Activated CD8-positive, alpha-beta memory T cell treated with anti-CD3 and anti-CD28 coated beads, Interleukin-2, amount 50 U/mL, for 4 hours (primary cell): ENCODE results near the gene SEMA4D.

Source experiments
- DNase-seq: peaks from one replicate; pipeline ENCODE4 v3.0.0-alpha.2; 2020

Gene SEMA4D

DNA sequence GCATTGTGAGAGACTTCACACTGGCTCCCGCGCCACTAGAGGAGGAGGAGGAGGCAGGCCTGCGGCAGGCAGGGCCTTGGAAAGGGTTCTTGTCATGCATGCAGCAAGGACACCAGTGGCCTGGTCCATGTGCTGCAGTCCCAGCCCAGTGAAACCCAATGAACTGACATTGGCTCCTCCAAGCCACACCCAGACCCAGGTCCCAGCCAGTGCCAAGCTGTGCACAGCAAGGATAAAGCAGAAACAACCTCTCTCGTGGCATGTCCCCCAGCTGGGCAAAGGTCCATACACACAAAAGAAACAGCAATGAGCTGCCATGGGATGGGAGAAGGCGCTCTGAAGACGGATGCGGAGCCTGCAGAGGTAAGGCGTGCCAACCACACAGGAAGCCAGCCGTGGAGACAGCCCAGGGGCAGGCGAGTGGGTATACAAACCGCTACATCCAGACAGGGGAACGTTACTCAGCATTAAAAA, 89.2 kb downstream of the SEMA4D start:
- peak; percentile 70 for DNase-seq

DNA sequence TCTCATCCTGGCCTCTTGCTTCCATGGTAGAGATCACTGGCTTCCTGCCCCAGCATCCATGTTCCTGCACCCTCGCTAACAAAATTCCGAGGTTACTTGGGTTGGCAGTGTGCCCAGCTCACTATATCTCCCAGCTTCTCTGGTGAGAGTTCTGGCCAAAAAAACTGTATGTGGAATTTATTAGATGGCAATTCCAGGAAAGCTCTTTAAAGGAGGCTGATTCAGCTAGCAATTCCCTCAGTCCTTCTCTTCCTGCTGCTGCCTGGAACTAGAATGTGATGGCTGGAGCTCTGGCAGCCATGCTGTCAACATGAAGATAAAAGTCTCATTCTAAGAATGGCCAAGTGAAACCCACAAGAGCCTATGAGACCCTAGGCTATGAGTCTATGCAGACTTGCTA, 90.8 kb downstream of the SEMA4D start:
- no peak for DNase-seq

DNA sequence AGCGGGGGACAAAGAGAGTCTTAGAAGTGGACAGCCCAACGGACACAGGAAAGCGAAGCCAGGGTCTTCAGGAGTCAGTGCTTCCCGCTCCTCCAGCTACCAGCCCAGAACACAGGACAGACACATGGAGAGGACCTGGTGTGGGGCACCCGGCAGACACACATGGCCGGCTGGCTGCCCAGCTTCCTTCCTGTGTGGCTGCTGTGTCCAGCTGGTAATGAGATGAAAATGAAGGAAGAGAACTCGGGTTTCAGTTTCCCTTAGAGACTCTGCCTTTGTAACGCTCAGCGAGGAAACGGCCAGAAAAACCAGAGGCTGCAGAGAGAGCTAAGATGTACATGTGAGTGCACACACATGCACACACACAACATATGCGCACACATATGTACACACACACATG, 92.1 kb downstream of the SEMA4D start:
- DNase-seq = no peak

DNA sequence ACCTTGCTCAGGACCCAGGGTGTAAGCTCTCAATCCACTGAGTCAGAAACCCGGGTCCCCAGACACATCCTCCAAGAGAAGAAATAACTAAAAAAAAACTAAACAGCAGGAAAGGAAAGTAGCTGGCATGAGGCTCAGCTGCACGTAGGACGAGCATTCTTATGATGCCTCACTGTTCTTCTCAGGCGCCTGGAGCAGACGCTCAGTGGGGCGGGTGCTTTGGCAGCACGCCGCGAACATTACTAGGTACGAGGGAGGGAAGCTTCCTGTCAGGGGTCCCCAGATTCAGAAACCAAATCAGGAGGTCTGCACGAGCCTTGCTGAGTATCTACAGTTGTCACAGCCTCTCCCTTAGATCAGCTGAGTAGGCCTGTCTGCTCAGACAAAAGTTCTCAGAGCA, 93.8 kb downstream of the SEMA4D start:
- DNase-seq = no peak

DNA sequence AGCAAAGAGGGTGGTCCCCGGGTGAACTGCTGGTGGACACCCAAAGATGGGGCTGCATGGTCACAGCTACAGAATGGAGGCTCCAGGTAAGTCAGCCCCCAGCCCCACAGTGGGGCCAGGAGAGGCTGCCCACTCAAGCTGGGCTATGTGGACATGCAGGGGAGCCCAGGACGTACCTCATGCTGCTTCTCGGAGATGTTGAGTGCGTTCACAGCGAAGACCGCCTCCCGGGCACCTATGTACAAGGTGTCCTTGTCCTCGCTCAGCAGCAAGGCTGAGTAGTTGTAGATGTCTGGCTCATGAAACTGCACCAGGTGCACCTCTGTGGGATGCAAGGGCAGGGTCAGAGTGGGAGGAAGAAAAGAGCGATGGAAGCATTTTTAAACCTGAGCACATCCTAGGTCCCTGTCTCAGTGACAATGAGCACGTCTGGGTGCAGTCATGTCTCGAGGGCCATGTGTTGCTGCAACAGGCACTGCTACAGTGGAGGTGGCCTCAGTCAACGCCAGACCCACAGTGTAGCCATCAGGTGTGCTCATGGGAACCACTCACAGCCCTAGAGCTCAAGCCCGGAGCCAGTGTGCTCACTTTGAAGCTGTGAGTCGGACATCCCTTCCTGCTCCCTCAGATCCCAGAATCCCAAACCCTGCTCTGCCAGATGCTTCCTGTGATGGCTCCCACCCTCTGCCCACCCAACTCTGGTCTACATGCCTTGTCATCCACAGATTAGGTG, 95.1 kb downstream of the SEMA4D start:
- DNase-seq = no peak

DNA sequence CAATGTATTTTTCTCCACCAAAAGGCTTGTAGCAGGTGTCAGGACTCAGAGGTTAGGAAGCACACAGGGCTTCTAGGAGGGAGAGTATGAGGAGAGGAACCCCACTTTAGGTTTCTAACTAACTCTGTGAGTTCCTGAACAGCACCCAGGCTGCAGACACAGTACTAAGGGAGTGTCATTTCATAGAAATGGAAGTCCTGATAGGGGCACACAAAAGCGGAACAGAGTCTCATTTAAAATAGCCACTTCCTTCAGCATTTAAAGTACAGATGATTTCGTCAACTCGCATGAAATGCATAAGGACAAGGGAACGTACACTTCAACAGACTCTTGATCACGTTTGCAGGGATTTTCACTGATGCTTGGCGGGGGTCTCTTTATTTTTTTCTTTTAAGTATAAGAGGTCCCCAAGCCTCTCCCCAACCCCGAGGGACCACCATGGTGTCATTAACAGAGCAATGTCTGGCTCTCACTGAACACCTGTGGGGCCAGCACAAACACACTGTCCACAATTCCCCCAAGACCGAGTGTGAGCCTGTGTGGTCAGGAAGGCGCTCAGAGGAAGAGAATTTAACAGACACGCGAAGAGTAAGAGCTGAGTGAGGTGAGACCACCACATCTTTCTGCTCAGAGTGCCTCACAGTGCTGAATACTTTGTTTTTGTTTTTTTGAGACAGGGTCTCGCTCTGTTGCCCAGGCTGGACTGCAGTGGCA, 97.4 kb downstream of the SEMA4D start:
- no peak for DNase-seq

DNA sequence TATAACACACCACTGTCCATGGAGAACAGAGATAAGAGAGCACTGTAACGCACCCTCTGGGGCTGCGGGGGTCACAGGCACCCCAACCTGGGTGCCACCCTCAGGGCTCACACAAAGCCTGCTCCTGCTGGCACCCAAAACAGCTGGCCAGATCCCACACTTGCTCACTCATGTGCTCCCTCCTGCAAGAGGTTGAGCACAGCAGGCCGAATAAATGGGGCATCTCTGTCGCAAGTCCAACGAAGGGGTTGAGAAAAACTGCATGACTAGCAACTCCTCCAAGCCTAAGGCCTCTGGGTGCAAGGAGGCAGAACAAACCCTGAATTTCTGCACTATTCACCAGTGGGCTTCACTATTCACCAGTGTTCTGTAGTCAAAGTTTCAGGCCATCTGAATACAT, 99.3 kb downstream of the SEMA4D start:
- DNase-seq = no peak

DNA sequence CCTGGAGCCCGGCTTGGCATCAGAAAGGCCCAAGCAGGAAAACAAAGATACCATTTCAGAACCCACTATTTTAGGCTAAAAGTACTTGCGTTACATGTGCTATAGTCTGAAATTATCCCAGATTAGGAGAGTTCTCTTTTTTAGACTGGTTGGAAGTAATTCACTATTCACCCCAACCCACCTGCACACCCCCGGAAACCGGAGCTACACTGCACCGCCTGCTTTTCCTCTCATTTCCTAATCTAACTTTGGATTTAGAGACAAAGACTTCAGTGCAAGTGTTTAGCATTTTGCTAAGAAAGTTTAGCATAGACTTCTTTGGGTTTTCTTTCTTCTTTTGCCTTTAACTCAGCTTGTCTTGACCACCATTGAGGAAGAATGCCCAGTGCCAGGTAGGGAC, 100.4 kb downstream of the SEMA4D start:
- no peak for DNase-seq

DNA sequence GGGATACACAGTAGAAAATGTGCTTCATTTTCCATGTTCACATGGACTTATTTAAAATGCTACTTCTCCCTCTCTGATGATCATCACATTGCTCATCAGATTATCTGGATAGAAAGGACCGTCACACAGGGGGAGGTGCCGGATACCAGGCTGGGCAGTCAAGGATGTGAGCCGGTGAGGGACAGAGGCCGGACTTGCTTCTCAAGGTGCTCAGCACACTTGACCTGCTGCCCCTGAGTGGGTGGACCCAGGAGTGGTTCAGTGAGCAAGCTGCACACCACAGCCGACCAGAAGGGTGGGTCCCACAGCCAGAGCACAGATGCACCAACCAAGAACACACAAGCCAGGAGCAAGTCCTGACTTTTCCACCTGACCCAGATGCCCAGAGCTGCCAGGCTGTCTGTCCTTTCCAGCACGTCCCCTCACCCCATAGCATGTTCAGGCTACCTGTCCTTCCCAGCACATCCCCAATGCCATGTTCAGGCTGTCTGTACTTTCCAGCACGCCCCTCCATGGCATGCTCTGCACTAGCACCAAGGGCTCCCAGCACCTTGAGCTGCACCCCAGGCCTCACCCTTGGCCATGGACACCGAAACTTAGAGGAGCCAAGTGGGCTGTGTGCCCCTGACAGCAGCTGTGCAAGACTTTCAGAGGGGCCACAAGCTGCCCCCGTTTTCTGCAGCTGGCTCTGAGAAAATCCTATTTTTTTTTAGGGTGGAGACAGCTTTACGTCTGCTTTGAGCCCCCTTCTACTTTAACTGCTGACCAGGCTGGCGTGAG, 101.8 kb downstream of the SEMA4D start:
- DNase-seq = no peak

DNA sequence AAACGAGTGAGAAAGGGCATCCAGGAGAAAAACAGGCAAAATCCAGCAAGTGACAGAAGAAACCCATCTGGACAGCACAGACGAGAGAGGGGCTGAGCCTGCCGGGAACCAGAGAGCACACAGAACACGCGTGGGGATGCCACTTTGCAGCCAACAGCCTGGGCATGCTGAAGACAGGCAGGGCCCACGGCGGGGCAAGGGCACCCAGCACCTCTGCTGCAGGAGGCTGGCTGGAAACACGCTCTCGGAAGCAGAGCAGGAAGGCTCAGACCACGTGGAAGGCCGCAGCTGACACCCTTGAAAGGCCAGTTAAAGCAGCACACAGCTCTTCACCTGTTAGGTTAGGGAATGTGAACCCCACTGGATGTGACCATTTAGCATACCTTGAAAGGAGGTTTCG, 103.5 kb downstream of the SEMA4D start:
- no peak for DNase-seq

DNA sequence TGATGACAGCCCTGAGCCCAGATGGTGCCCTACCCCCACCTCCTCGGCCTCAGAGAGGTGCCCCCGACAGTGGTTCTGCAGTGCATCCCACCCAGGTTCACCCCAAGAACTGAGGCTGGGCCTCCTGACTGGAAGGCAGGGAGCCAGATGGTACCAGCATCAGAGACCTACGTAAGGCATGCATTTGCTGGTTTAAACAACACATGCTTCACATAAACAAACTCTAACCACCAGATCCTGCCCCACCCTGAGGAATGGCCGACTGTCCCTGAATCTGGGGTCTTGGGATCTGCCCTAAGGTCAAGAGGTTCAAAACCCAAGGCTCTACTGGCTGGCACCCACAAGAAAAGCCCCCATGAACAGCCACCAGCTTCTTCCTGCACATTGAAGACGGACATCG, 106.3 kb downstream of the SEMA4D start:
- DNase-seq = no peak

DNA sequence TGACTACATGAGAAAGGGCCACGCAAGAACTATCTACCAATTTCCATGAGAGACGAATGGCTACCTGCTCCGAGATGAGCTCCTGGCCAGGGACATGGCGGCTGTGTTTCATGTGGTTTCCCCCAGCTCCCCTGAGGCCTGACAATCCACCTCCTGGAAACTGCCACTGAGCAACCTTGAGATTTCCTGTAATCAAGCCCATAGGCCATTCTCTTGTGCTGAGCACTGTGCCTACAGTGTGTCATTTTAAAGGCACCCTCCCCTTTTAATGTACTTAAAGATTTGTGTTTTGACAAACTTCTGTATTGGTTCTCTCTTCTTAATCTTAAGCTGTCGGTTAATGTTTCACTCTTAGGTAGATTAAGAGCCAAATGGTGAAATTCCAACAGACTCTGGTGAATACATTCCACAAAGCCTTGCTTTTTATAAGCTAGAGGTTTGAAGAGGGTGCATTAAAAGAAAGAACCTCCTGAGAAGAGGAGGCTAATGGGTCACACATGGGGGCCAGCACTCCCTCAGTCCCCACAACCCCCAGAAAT, 107.3 kb downstream of the SEMA4D start:
- no peak for DNase-seq

DNA sequence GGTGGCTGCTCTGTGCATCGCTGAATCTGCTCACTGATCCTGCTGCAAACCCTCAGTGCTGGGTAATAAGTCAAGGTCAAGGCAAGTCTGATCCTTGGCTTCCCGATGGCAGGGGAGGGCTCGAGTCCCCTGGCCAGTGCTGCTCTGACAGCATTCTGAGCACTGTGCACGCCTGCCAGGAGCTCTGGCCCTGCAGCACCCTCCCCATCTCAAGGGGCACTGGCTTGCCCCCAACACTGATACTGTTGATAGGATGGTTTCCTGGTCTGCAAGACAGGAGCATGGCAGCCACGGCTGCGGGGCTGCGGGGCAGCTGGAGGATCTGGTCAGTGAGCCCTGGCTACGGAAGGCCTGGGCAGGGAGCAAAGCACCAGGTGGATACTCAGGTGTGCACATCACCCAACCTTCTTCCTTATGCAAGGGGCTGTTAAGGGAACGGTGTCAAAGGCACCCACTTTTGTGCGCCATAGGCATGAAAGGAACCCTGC, 107.8 kb downstream of the SEMA4D start:
- DNase-seq = no peak

DNA sequence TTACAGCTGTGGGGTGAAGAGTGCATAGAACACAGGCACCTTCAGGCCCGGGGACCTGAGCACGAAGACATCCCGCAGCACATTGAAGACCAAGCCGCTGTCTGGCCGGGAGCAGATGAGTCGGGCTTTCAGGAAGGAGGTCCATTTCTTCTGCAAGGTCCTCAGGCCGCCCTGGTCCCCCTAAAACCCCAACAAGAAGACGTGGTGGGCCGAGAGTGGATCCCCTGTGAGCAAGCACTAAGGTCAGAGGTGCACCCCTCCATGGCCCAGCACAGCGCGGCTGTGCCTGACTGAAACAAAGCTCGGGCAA, 109.1 kb downstream of the SEMA4D start:
- no peak for DNase-seq

DNA sequence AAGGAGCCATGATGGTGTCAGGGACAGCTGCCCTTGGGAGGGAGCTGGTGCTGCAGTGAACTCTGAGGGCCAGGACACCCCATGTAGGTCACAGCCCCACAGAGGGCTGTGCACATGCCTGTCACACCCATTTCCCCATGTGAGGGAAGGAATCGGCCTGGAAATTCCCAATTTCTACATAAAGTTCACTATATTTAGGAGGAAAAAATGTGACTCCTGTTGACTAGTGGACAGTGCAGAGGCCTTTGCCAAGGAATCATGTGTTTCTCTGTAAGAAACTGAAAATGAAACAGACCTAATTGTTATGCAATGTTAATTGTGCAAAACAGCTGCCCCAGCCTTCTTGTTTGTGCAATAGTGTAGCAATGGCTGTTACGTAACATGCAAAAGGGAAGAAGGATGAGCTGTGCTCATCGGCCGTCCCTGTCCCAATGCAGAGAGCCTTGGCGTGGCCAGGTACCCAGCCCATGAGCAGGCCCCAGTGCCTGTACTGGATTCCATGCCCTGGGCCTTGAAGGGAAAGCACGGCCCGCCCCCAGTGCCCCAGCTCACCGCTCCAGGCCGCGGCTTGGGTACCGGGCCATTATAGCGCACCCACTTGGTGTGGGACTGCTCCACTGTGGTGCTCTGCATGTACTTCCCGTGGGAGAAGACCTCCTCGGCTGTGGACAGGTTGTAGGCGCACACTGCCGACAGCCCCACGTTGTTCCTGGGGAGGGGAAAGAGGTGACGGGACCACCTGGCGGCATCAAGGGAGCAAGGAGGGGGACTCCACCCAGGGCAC, 109.6 kb downstream of the SEMA4D start:
- no peak for DNase-seq

DNA sequence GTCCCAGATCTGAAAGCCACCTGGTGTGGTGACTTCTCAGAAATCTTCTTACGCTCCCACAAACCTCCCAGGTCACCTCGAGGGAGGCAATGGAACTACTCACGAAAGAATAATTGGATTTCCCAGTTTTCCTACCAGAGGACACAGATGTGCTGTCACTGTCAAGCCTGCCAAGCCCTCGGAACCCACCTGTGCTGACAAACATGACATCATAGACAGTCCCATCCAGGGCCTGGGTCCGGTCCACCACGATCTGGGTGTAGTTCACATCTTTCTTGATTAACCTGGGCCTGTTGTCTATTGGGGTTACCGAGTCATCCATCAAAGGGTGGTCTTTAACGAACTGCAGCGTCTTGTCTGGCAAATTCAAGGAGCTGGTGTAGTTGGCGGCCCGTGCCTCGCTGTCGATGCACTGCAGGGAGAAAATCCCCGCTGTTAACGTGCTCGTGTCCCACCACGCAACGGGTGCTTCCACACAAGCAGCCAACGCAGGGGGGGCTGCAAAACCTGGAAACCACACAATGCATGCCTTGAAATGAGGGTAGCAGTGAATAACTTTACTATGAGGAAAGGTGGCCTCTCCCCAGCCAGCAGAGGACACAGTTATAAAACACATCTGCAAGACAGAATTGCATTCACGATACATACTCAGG, 110.6 kb downstream of the SEMA4D start:
- no peak for DNase-seq

DNA sequence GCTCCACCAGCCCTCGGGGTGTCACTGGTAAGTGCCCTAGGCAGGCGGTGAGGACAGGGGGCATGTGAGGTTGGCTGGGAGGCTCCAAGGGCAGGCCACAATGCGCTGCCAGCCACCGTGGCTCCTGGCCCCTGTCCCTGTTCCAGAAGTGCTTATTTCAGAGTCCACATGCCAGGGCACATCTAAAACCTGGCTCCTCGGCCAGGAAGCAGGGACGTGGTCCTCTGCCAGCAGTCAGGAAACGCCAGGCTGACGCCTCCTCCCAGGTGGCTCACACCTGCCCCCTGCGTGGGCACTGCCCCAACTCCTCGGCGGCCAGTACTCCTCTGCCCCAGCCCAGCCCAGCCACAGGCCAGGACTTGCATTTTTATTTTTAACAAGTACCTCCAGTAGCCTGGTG, 111.1 kb downstream of the SEMA4D start:
- DNase-seq = no peak

DNA sequence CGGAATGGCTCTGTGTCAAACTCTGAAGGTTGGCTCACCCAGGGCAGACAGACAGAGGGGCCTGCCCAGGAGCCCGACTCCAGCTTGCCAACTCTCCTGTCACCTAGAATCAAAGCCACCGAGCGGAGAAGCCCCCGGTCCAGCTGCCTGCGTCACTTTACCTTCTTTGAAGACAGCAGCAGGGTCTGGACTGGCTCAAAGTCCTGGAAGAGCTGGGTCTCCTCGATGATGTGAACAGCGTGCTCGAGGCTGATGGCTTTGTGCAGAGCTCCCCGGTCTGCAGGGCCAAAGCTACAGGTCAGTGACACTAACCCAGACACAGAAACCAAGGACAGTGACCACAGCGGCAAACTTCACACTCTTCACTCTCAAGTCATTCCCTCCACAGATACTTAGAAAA, 111.7 kb downstream of the SEMA4D start:
- no peak for DNase-seq

DNA sequence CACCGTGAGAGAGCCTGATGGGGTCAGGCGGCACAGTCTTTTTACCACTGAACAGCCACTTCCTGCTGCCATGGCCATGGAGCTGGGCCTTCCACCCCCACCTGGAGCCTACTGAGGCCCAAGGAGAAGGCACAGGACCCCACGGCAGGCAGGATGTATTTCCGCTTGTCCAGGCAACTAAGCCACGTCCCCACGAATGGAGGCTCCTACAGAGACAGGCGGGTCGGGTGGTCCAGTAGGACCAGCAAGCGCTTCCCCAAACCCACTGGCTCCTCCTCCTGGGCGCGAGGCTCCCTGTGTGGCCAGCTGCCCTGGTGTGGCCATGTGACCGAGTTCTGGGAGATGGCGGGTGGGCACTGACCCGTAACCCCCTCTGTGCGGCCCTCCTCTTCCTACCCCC, 113.1 kb downstream of the SEMA4D start:
- DNase-seq = no peak

DNA sequence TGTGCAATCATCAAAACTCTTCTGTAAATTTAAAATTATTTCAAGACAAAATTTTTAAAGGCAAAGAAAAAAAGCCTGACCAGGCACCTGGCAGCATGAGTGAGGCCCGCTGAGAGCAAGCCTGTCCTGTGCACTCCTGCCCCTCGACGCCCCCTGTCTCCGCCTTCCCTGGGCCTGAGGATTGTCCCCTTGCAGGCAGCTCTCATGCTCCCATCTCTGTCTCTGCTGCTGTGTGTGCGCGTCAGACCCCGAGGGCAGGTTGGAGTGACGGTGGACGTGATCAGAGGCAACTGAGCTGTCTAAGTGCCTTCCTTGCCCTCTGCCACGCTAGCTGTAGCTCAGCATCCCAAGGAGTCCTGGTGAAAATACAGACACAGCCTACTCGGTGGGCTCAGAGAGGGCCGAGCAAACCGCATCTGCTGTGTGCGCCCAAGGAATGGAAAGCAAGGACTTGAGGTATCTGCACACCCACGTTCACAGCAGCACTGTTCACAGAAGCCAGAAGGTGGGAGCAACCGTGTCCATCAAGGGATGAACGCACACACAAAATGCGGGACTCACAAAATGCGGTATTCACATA, 114.1 kb downstream of the SEMA4D start:
- no peak for DNase-seq

DNA sequence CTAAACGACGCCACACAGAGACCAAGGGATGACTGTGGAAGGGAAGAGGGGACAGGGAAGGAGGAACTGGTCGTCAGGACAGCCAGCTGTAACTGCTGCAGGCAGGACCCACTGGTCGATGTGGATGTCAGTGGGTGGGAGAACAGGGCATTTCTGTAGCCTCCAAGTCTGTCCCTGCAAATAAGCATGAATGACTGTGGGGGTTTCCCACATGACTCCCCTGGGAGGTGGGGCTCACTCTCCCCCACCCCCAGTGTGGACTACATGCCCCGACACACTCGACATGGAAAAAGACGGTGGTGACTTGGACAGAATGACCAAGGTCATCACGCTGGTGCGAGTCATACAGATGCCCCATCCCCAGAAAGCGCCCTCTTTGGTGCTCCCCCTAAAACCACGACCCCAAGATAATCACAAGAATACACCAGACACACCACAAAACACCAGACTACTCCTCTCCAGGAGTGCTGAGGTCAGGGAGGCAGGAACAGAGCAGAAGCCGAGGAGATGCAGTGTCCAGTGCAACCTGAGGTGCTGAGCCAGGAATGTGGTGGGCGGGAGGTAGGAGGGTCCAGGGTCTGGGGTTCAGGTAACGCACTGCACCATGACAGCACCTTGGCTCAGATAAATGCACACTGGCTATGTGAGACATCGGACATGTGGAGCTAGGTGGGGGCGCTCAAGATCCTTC, 114.7 kb downstream of the SEMA4D start:
- no peak for DNase-seq
